Left ventricle myocardium inferior (tissue), 1 donor: ENCODE measurements around the gene TRIM14. TPM values are rescaled to one million over a fixed set of nuclear protein-coding genes. Genes with fewer than 3 reads are reported as not detected.

Experiments
- DNase-seq: peaks from one replicate; pipeline ENCODE4 v3.0.0-alpha.2; 2020
- H3K27ac ChIP-seq: fragments of 200-600 bp; replicated peaks from 2 replicates; pipeline ENCODE4 v1.8.0; 2021
- H3K27me3 ChIP-seq: fragments of 200-600 bp; 2 replicates; pipeline ENCODE4 v1.8.0; 2021; ENCODE audit warnings: low read depth
- H3K36me3 ChIP-seq: fragments of 200-600 bp; 2 replicates; pipeline ENCODE4 v1.8.0; 2021
- H3K4me1 ChIP-seq: fragments of 200-600 bp; 2 replicates; pipeline ENCODE4 v1.8.0; 2021
- H3K4me3 ChIP-seq: fragments of 200-600 bp; 2 replicates; pipeline ENCODE4 v1.8.0; 2021; ENCODE audit warnings: mild to moderate bottlenecking, moderate library complexity
- H3K9me3 ChIP-seq: fragments of 200-600 bp; replicated peaks from 2 replicates; pipeline ENCODE4 v1.8.0; 2021
- intact Hi-C: fragments of 100-400 bp; cut with micrococcal nuclease; formaldehyde crosslinking; loops from one replicate; pipeline ENCODE4 v1.11.0; 2022
- total RNA-seq: library from RNA; stranded (reverse); fragmentation: NEBNext Ultra II Directional; extraction: Animal tissue kit (Norgen Biotek cat#: 25700); gene quantifications from one replicate; pipeline ENCODE4 v1.2.1, GENCODE V29; 2021
- TF ChIP-seq, protein P1 (sequence below): fragments of 200-600 bp; IDR thresholded peaks from 2 replicates; pipeline ENCODE4 v1.8.0; 2021; ENCODE audit warnings: antibody characterized with exemption, mild to moderate bottlenecking, borderline replicate concordance
- donor health status: DM: no; HTN: yes; CAD: no; lungs with severe emphysema.

TRIM14 gene
- total RNA-seq, 1 donor from 2014 or later, result 4.1 TPM

DNA sequence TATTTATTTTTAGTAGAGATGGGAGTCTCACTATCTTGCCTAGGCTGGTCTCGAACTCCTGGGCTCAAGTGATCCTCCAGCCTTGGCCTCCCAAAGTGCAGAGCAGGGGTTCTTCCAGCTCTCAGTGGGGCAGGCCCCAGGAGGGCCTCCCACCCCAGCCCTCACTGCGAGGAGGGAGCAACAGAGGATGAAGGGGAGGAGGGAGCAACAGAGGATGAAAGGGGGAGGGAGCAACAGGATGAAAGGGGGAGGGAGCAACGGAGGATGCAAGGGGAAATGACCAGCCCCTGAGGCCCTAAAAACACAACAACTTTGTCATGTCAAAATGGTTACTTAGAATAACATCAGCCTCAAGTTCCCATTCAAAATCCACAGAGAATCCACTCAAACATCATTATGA, 10.0 kb downstream of the TRIM14 start:
- Histone ChIP-seq H3K4me1 (no peaks in the 10 kb centered on the region), H3K36me3 (peaks cover 8% of the 10 kb centered on the region), H3K9me3 (peaks cover 14% of the 10 kb centered on the region), H3K27ac (no peak overlapping the region), H3K27me3 (no peaks in the 10 kb centered on the region), H3K4me3 (no peak overlapping the region)
- intact Hi-C loops, result no loop called here
- no peak for DNase-seq
- TF ChIP-seq, protein P1, sequence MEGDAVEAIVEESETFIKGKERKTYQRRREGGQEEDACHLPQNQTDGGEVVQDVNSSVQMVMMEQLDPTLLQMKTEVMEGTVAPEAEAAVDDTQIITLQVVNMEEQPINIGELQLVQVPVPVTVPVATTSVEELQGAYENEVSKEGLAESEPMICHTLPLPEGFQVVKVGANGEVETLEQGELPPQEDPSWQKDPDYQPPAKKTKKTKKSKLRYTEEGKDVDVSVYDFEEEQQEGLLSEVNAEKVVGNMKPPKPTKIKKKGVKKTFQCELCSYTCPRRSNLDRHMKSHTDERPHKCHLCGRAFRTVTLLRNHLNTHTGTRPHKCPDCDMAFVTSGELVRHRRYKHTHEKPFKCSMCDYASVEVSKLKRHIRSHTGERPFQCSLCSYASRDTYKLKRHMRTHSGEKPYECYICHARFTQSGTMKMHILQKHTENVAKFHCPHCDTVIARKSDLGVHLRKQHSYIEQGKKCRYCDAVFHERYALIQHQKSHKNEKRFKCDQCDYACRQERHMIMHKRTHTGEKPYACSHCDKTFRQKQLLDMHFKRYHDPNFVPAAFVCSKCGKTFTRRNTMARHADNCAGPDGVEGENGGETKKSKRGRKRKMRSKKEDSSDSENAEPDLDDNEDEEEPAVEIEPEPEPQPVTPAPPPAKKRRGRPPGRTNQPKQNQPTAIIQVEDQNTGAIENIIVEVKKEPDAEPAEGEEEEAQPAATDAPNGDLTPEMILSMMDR, result no peak

DNA sequence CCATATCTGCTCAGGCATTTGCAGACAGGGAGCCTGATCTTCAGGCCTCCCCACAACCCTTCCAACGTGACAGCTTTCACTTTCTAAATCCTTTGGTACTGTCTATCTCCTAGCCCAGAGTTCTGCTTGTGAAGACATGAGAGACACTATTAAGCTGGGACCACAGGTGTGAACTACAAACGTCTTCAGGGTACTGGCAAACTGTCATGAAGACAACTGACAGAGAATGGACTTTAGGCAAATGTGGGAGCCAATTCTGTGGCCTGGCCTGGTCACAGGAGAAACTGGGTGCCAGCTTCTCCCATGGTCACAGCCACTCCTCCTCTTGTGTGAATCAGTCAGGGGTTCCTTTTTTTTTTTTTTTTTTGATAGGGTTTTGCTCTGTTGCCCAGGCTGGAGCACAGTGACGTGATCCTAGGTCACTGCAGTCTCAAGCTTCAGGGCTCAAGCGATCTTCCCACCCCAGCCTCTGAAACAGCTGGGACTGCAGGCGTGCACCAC, 10.4 kb downstream of the TRIM14 start:
- Histone ChIP-seq H3K9me3 (peaks cover 14% of the 10 kb centered on the region), H3K27me3 (no peaks in the 10 kb centered on the region), H3K27ac (no peak overlapping the region), H3K4me3 (no peak overlapping the region), H3K36me3 (peaks cover 8% of the 10 kb centered on the region), H3K4me1 (no peaks in the 10 kb centered on the region)
- DNase-seq, result no peak
- intact Hi-C loops, result no loop called here
- TF ChIP-seq, protein P1, result no peak

DNA sequence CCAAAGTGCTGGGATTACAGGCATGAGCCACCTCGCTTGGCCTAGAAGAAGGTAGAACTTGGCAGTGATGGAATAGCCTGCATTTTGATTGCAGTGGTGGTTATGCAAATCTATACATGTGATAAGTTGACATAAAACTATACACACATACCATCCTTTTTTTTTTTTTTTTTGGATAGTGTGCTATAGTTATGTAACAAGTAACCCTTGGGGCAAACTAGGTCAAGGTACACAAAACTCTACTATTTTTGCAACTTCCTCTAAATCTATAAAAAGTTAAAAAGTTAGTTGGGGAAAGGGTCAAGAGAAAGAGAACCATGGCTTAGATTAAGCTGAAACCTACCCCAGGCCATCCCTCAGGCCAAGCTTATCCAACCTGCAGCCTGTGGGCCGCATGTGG, 11.1 kb downstream of the TRIM14 start:
- H3K4me3 ChIP-seq, result no peak overlapping the region
- peaks cover 14% of the 10 kb centered on the region for H3K9me3 ChIP-seq
- no peaks in the 10 kb centered on the region for H3K4me1 ChIP-seq
- peaks cover 8% of the 10 kb centered on the region for H3K36me3 ChIP-seq
- no peak overlapping the region for H3K27ac ChIP-seq
- TF ChIP-seq, protein P1, result no peak
- no peaks in the 10 kb centered on the region for H3K27me3 ChIP-seq
- no peak for DNase-seq
- intact Hi-C loops, result no loop called here

DNA sequence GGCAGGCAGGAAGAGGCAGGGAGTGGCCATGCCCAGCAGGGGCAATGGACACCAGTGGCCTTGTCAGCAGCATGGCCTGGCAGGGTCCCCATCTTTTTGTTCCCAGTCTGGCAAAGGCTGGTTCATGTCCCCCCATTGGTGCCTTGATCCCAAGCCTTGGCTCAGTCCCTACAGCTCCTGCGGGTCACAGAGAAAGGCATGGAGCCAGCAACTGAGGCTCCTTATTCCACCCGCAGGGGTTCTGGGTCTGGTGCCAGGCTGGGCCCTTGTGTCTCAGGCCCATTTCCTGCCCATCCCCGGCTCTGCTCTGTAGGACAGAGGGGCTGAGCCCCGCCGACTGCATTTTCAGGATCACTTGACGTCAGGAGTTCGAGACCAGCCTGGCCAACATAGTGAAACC, 14.0 kb downstream of the TRIM14 start:
- H3K27ac ChIP-seq, result peak overlapping the region; percentile 15
- H3K27me3 ChIP-seq, result no peaks in the 10 kb centered on the region
- intact Hi-C loops, result no loop called here
- H3K4me3 ChIP-seq, result no peak overlapping the region
- H3K9me3 ChIP-seq, result peaks cover 14% of the 10 kb centered on the region
- no peak for DNase-seq
- H3K36me3 ChIP-seq, result peaks cover 8% of the 10 kb centered on the region
- TF ChIP-seq, protein P1, result no peak
- no peaks in the 10 kb centered on the region for H3K4me1 ChIP-seq

DNA sequence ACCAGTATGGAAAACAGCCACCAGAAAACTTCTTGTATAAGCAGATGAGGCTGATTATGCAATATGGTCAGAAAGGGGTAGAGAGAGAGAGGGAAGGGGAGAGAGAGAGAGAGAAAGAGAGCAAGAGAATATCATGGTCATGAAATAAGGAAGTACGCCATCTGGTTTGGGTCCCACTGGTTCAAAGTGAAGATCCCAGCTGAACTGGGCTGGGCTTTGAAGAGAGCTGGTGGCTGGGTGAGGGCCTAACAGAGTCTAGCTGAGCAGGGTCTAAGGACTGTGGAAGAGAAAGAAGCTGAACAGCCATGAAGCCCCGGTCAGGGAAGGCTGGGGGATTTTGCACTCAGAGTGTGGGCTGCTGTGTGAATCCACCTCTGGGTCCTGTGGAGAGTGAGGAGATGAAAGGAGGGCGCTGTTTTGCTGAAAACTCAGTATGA, 14.6 kb downstream of the TRIM14 start:
- peaks cover 8% of the 10 kb centered on the region for H3K36me3 ChIP-seq
- no peaks in the 10 kb centered on the region for H3K4me1 ChIP-seq
- TF ChIP-seq, protein P1, result no peak
- no peaks in the 10 kb centered on the region for H3K27me3 ChIP-seq
- H3K27ac ChIP-seq, result peak overlapping the region; percentile 15
- peaks cover 14% of the 10 kb centered on the region for H3K9me3 ChIP-seq
- intact Hi-C loops, result no loop called here
- no peak for DNase-seq
- no peak overlapping the region for H3K4me3 ChIP-seq
